ENCODE results near the gene TRERF1. TPM values are rescaled to one million over a fixed set of nuclear protein-coding genes. Genes with fewer than 3 reads are reported as not detected.

Gene TRERF1
- total RNA-seq, 1 experiment from 2014 or later: 22.3 TPM

DNA sequence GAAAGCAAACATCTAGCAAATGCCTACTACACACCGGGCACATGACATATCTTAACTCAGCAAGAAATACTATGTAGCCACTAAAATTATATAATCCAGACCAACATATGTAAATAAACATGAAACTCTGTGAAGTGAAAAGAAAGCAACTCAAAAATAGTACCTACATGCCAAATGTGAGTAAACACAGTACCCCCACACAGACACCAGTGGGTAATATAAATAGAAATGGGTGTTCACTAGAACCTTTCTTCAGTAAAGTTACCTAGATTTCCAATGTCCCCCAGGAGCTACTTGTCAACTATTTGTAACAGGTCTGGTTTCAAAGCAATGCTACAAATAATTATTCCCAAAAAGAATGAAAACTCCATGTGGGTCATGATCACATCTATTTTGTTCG, 25.5 kb downstream of the TRERF1 start:
- Mint-ChIP-seq H3K36me3 (peaks cover 8% of the 10 kb centered on the region; the same call in 1 of the 2 replicates), H3K27ac (peak overlapping the region; percentile 12; the same call in 1 of the 2 replicates), H3K4me1 (peaks cover 48% of the 10 kb centered on the region), H3K27me3 (ENCODE audit: low read depth) (no peaks in the 10 kb centered on the region), H3K4me3 (no peak overlapping the region), H3K9me3 (no peaks in the 10 kb centered on the region)
- TF ChIP-seq JUN (CRISPR knock-in tag; IDR thresholded peaks at IDR 0.05): no peak
- TF ChIP-seq MYBL2 (CRISPR knock-in tag; IDR thresholded peaks at IDR 0.05): no peak
- TF ChIP-seq, protein P1, sequence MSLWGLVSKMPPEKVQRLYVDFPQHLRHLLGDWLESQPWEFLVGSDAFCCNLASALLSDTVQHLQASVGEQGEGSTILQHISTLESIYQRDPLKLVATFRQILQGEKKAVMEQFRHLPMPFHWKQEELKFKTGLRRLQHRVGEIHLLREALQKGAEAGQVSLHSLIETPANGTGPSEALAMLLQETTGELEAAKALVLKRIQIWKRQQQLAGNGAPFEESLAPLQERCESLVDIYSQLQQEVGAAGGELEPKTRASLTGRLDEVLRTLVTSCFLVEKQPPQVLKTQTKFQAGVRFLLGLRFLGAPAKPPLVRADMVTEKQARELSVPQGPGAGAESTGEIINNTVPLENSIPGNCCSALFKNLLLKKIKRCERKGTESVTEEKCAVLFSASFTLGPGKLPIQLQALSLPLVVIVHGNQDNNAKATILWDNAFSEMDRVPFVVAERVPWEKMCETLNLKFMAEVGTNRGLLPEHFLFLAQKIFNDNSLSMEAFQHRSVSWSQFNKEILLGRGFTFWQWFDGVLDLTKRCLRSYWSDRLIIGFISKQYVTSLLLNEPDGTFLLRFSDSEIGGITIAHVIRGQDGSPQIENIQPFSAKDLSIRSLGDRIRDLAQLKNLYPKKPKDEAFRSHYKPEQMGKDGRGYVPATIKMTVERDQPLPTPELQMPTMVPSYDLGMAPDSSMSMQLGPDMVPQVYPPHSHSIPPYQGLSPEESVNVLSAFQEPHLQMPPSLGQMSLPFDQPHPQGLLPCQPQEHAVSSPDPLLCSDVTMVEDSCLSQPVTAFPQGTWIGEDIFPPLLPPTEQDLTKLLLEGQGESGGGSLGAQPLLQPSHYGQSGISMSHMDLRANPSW (CRISPR knock-in tag; conservative IDR thresholded peaks at IDR 0.05; ENCODE audit: low read depth): no peak
- no peak for TF ChIP-seq ZNF263 (CRISPR knock-in tag; IDR thresholded peaks at IDR 0.05; ENCODE audit: low read depth)
- TF ChIP-seq RELA (CRISPR knock-in tag; IDR thresholded peaks at IDR 0.05; ENCODE audit: borderline replicate concordance): no peak
- no peak for TF ChIP-seq ZNF416 (CRISPR knock-in tag; IDR thresholded peaks at IDR 0.05)
- TF ChIP-seq ELF4 (CRISPR knock-in tag; IDR thresholded peaks at IDR 0.05; ENCODE audit: low read depth): no peak
- no peak for TF ChIP-seq ZNF232 (CRISPR knock-in tag; IDR thresholded peaks at IDR 0.05)
- no peak for TF ChIP-seq ETV6 (CRISPR knock-in tag; IDR thresholded peaks at IDR 0.05)
- no peak for TF ChIP-seq SP1 (CRISPR knock-in tag; conservative IDR thresholded peaks at IDR 0.05)
- ATAC-seq (no peak), DNase-seq (ENCODE audit: low spot score) (no peak)
- POLR2A ChIA-PET: no interaction called here
- CTCF ChIA-PET: interaction anchor here (1.8 kb wide), 1 partner anchor 121 kb away, joined by 6 read pairs; no protein-coding TSS in a partner anchor

DNA sequence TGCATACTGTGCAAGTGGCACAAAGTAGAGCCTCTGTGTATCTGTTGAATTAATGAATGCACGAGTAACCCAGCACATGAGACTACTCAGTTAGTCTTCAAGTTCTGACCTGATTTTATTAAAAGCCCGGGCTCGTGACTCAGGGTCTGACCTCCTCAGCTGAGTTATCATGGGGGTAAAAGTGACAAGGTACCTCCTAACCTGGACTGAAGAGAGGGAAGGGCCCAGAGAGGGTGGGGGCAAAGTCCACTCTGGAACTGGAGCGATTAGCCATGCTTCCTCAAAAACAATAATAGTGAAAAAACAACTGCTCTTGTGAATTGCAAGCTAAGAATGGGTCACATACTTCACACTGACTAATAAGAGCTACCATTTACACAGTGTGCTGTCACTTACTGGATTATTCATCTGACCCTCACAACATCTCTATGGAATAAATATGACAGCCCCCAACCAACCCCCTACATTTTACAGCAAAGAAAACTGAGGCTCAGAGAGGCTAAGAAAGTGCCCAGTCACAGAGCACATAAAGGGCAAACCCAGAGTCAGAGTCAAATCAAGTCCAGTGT, 26.7 kb downstream of the TRERF1 start:
- POLR2A ChIA-PET: interaction anchor here (0.6 kb wide), 1 partner anchor 19 kb away, joined by 4 read pairs; no protein-coding TSS in a partner anchor
- TF ChIP-seq ZBTB21 (CRISPR knock-in tag; IDR thresholded peaks at IDR 0.05; ENCODE audit: borderline replicate concordance) (no peak), SMAD4 (CRISPR knock-in tag; IDR thresholded peaks at IDR 0.05) (no peak), JAZF1 (CRISPR knock-in tag; IDR thresholded peaks at IDR 0.05) (no peak), ZNF671 (CRISPR knock-in tag; IDR thresholded peaks at IDR 0.05) (no peak), SMAD3 (CRISPR knock-in tag; IDR thresholded peaks at IDR 0.05; ENCODE audit: borderline replicate concordance) (no peak), ZNF416 (CRISPR knock-in tag; IDR thresholded peaks at IDR 0.05) (no peak), ZNF396 (CRISPR knock-in tag; IDR thresholded peaks at IDR 0.05; ENCODE audit: borderline replicate concordance) (no peak), TCF7 (CRISPR knock-in tag; IDR thresholded peaks at IDR 0.05; ENCODE audit: low read depth) (no peak), NFATC4 (CRISPR knock-in tag; IDR thresholded peaks at IDR 0.05) (no peak)
- TF ChIP-seq, protein P2, sequence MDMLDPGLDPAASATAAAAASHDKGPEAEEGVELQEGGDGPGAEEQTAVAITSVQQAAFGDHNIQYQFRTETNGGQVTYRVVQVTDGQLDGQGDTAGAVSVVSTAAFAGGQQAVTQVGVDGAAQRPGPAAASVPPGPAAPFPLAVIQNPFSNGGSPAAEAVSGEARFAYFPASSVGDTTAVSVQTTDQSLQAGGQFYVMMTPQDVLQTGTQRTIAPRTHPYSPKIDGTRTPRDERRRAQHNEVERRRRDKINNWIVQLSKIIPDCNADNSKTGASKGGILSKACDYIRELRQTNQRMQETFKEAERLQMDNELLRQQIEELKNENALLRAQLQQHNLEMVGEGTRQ (CRISPR knock-in tag; IDR thresholded peaks at IDR 0.05): no peak
- TF ChIP-seq, protein P3, sequence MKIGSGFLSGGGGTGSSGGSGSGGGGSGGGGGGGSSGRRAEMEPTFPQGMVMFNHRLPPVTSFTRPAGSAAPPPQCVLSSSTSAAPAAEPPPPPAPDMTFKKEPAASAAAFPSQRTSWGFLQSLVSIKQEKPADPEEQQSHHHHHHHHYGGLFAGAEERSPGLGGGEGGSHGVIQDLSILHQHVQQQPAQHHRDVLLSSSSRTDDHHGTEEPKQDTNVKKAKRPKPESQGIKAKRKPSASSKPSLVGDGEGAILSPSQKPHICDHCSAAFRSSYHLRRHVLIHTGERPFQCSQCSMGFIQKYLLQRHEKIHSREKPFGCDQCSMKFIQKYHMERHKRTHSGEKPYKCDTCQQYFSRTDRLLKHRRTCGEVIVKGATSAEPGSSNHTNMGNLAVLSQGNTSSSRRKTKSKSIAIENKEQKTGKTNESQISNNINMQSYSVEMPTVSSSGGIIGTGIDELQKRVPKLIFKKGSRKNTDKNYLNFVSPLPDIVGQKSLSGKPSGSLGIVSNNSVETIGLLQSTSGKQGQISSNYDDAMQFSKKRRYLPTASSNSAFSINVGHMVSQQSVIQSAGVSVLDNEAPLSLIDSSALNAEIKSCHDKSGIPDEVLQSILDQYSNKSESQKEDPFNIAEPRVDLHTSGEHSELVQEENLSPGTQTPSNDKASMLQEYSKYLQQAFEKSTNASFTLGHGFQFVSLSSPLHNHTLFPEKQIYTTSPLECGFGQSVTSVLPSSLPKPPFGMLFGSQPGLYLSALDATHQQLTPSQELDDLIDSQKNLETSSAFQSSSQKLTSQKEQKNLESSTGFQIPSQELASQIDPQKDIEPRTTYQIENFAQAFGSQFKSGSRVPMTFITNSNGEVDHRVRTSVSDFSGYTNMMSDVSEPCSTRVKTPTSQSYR (CRISPR knock-in tag; IDR thresholded peaks at IDR 0.05): no peak
- TF ChIP-seq, protein P4, sequence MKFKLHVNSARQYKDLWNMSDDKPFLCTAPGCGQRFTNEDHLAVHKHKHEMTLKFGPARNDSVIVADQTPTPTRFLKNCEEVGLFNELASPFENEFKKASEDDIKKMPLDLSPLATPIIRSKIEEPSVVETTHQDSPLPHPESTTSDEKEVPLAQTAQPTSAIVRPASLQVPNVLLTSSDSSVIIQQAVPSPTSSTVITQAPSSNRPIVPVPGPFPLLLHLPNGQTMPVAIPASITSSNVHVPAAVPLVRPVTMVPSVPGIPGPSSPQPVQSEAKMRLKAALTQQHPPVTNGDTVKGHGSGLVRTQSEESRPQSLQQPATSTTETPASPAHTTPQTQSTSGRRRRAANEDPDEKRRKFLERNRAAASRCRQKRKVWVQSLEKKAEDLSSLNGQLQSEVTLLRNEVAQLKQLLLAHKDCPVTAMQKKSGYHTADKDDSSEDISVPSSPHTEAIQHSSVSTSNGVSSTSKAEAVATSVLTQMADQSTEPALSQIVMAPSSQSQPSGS (CRISPR knock-in tag; IDR thresholded peaks at IDR 0.05; ENCODE audit: borderline replicate concordance, low read depth): no peak
- TF ChIP-seq, protein P5, sequence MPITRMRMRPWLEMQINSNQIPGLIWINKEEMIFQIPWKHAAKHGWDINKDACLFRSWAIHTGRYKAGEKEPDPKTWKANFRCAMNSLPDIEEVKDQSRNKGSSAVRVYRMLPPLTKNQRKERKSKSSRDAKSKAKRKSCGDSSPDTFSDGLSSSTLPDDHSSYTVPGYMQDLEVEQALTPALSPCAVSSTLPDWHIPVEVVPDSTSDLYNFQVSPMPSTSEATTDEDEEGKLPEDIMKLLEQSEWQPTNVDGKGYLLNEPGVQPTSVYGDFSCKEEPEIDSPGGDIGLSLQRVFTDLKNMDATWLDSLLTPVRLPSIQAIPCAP (CRISPR knock-in tag; IDR thresholded peaks at IDR 0.05): no peak
- TF ChIP-seq, protein P6, sequence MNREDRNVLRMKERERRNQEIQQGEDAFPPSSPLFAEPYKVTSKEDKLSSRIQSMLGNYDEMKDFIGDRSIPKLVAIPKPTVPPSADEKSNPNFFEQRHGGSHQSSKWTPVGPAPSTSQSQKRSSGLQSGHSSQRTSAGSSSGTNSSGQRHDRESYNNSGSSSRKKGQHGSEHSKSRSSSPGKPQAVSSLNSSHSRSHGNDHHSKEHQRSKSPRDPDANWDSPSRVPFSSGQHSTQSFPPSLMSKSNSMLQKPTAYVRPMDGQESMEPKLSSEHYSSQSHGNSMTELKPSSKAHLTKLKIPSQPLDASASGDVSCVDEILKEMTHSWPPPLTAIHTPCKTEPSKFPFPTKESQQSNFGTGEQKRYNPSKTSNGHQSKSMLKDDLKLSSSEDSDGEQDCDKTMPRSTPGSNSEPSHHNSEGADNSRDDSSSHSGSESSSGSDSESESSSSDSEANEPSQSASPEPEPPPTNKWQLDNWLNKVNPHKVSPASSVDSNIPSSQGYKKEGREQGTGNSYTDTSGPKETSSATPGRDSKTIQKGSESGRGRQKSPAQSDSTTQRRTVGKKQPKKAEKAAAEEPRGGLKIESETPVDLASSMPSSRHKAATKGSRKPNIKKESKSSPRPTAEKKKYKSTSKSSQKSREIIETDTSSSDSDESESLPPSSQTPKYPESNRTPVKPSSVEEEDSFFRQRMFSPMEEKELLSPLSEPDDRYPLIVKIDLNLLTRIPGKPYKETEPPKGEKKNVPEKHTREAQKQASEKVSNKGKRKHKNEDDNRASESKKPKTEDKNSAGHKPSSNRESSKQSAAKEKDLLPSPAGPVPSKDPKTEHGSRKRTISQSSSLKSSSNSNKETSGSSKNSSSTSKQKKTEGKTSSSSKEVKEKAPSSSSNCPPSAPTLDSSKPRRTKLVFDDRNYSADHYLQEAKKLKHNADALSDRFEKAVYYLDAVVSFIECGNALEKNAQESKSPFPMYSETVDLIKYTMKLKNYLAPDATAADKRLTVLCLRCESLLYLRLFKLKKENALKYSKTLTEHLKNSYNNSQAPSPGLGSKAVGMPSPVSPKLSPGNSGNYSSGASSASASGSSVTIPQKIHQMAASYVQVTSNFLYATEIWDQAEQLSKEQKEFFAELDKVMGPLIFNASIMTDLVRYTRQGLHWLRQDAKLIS (CRISPR knock-in tag; IDR thresholded peaks at IDR 0.05; ENCODE audit: borderline replicate concordance): no peak

More for the DNA sequence above, 26.7 kb downstream of the TRERF1 start:
- no peaks in the 10 kb centered on the region for H3K9me3 Mint-ChIP-seq
- CTCF ChIA-PET: interaction anchor here (1.8 to 2.3 kb wide), 2 partner anchors 122 to 123 kb away, joined by 6 to 7 read pairs; no protein-coding TSS in a partner anchor
- H3K36me3 Mint-ChIP-seq: peaks cover 8% of the 10 kb centered on the region; the same call in 1 of the 2 replicates
- ATAC-seq (no peak), DNase-seq (ENCODE audit: low spot score) (no peak)
- peaks cover 54% of the 10 kb centered on the region for H3K4me1 Mint-ChIP-seq
- no peak overlapping the region for H3K27ac Mint-ChIP-seq
- H3K4me3 Mint-ChIP-seq: no peak overlapping the region
- no peaks in the 10 kb centered on the region for H3K27me3 Mint-ChIP-seq (ENCODE audit: low read depth)

Data from WTC11 (cell line).